CD4-positive, alpha-beta T cell (primary cell): ENCODE data around the gene ITGB2. TPM values are rescaled to one million over a fixed set of nuclear protein-coding genes. Genes with fewer than 3 reads are reported as not detected.

Source experiments
- ATAC-seq: fragments of 200-7000 bp; cut with Tn5 transposase; one replicate; pipeline ENCODE4 v1.10.0; 2022; ENCODE audit warnings: mild to moderate bottlenecking; ENCODE audit not compliant: poor library complexity
- CTCF ChIA-PET: fragments of 350-600 bp; sonication (Branson Sonifier 250); formaldehyde crosslinking; loops from one replicate; lab custom pipeline; 2021; ENCODE audit warnings: antibody characterized with exemption, inconsistent platforms; lab: Charles Lee
- POLR2A ChIA-PET: fragments of 350-600 bp; sonication (Branson Sonifier 250); formaldehyde crosslinking; loops from one replicate; lab custom pipeline; 2021; ENCODE audit warnings: antibody characterized with exemption, inconsistent platforms; lab: Charles Lee
- DNase-seq, 14 experiments: peaks; one replicate each; pipeline ENCODE4 v3.0.0-alpha.2; 2013 to 2020; ENCODE audit warnings: mixed read lengths in 2 of 14
- H3K27ac ChIP-seq, 2 donors: one replicate each; pipeline versions ENCODE4 v1.5.1 to v1.7.0; 2013; ENCODE audit warnings: low read length in 2 of 2, low read depth in 1 of 2, mild to moderate bottlenecking in 1 of 2
- H3K27me3 ChIP-seq, 2 experiments: 1 replicate in 1 of 2; 2 replicates in 1 of 2; pipeline versions ENCODE4 v1.6.1 to v1.7.0; 2013; ENCODE audit warnings: low read length in 2 of 2, control low read depth in 1 of 2, mild to moderate bottlenecking in 1 of 2, moderate library complexity in 1 of 2; ENCODE audit not compliant: insufficient read depth in 2 of 2, control insufficient read depth in 1 of 2
- H3K36me3 ChIP-seq: one replicate; pipeline ENCODE4 v1.6.1; 2013; ENCODE audit warnings: low read length, control low read depth; ENCODE audit not compliant: insufficient read depth
- H3K4me1 ChIP-seq: one replicate; pipeline ENCODE4 v1.6.1; 2013; ENCODE audit warnings: low read length, control low read depth; ENCODE audit not compliant: insufficient read depth
- H3K4me3 ChIP-seq: one replicate; pipeline ENCODE4 v1.5.1; 2013; ENCODE audit warnings: mild to moderate bottlenecking, low read length, moderate library complexity
- H3K9me3 ChIP-seq, 2 experiments: 1 replicate in 1 of 2; 2 replicates in 1 of 2; pipeline versions ENCODE4 v1.6.1 to v1.7.0; 2013; ENCODE audit warnings: low read length in 2 of 2, mild to moderate bottlenecking in 2 of 2, control low read depth in 1 of 2, moderate library complexity in 1 of 2; ENCODE audit not compliant: control insufficient read depth in 1 of 2, insufficient read depth in 1 of 2
- H3K27ac Mint-ChIP-seq: one replicate; pipeline ENCODE4 v1.8.0; 2020; ENCODE audit warnings: mixed read lengths
- H3K27me3 Mint-ChIP-seq: one replicate; pipeline ENCODE4 v1.8.0; 2021; ENCODE audit warnings: mixed read lengths
- H3K36me3 Mint-ChIP-seq: one replicate; pipeline ENCODE4 v1.8.0; 2021; ENCODE audit warnings: low read depth, mixed read lengths
- H3K4me1 Mint-ChIP-seq: one replicate; pipeline ENCODE4 v1.8.0; 2021; ENCODE audit warnings: low read depth, mixed read lengths
- H3K4me3 Mint-ChIP-seq: one replicate; pipeline ENCODE4 v1.8.0; 2020; ENCODE audit warnings: mild to moderate bottlenecking, mixed read lengths
- H3K9me3 Mint-ChIP-seq: one replicate; pipeline ENCODE4 v1.8.0; 2020; ENCODE audit warnings: mixed read lengths
- CTCF ChIP-seq: fragments of 200-600 bp; IDR thresholded peaks from one replicate; pipeline ENCODE4 v1.8.0; 2022; ENCODE audit warnings: antibody characterized with exemption, mild to moderate bottlenecking
- intact Hi-C, 2 experiments: fragments of 100-400 bp; cut with DNase I in 1 of 2; cut with micrococcal nuclease in 1 of 2; formaldehyde crosslinking; loops; one replicate each; pipeline versions ENCODE4 v1.15.1 to v1.9.0; 2023 to 2025; cut with DNase I, micrococcal nuclease
- total RNA-seq, 174 experiments: library from RNA in 2 of 174; stranded (reverse) in 2 of 174; gene quantifications; one replicate each; pipeline ENCODE4 v1.2.3 and lab custom pipeline; 2021 to 2026

ITGB2 gene
- total RNA-seq, 2 experiments from 2014 or later = 283 to 284 TPM

- Histone ChIP-seq H3K27me3 (no peaks in the 10 kb centered on the region), H3K4me1 (peaks cover 25% of the 10 kb centered on the region), H3K4me3 (no peak overlapping the region), H3K27ac (peak overlapping the region in 1 of 2 donors; percentile 39), H3K36me3 (peaks cover 88% of the 10 kb centered on the region), H3K9me3 (no peaks in the 10 kb centered on the region)
- DNase-seq (no peak), ATAC-seq (no peak)
- Mint-ChIP-seq H3K27ac (peak overlapping the region; percentile 79), H3K36me3 (peaks cover 58% of the 10 kb centered on the region), H3K27me3 (no peaks in the 10 kb centered on the region), H3K4me1 (peaks cover 15% of the 10 kb centered on the region), H3K4me3 (no peak overlapping the region), H3K9me3 (no peaks in the 10 kb centered on the region)
- CTCF ChIA-PET = interaction anchor here (0.6 to 5.3 kb wide), 9 partner anchors 15 to 91 kb away, joined by 3 to 56 read pairs (median 3); partner anchors contain the start of genes SLX9 and UBE2G2
- TF ChIP-seq CTCF = no peak
- intact Hi-C loops = loop anchor here (1.0 to 2.0 kb wide), 3 partner anchors 19 to 92 kb away; no protein-coding TSS in a partner anchor
- POLR2A ChIA-PET = interaction anchor here (0.7 to 4.6 kb wide), 5 partner anchors 10 to 91 kb away, joined by 3 to 17 read pairs (median 4); no protein-coding TSS in a partner anchor
Measured at GRCh38 chr21:44892095-44892494, 28.6 kb downstream of the ITGB2 start.

GRCh38 chr21:44891631-44892031, 29.1 kb downstream of the ITGB2 start:
- Histone ChIP-seq H3K27me3 (no peaks in the 10 kb centered on the region), H3K9me3 (no peaks in the 10 kb centered on the region), H3K27ac (peak overlapping the region in 1 of 2 donors; percentile 39), H3K36me3 (peaks cover 90% of the 10 kb centered on the region), H3K4me3 (no peak overlapping the region), H3K4me1 (peaks cover 25% of the 10 kb centered on the region)
- intact Hi-C loops = loop anchor here (1.0 to 2.0 kb wide), 3 partner anchors 19 to 91 kb away; no protein-coding TSS in a partner anchor
- ATAC-seq (no peak), DNase-seq (no peak)
- Mint-ChIP-seq H3K36me3 (peaks cover 63% of the 10 kb centered on the region), H3K4me3 (no peak overlapping the region), H3K9me3 (no peaks in the 10 kb centered on the region), H3K27ac (no peak overlapping the region), H3K4me1 (peaks cover 15% of the 10 kb centered on the region), H3K27me3 (no peaks in the 10 kb centered on the region)
- ChIA-PET CTCF (interaction anchor here (0.8 to 5.3 kb wide), 5 partner anchors 16 to 48 kb away, joined by 3 to 56 read pairs (median 4); partner anchors contain the start of gene SLX9), POLR2A (interaction anchor here (0.7 to 4.6 kb wide), 6 partner anchors 9 to 95 kb away, joined by 3 to 17 read pairs (median 4); no protein-coding TSS in a partner anchor)
- no peak for TF ChIP-seq CTCF

GRCh38 chr21:44890961-44891541, 29.6 kb downstream of the ITGB2 start:
- Mint-ChIP-seq H3K27me3 (no peaks in the 10 kb centered on the region), H3K36me3 (peaks cover 69% of the 10 kb centered on the region), H3K27ac (no peak overlapping the region), H3K4me1 (peaks cover 15% of the 10 kb centered on the region), H3K9me3 (no peaks in the 10 kb centered on the region), H3K4me3 (no peak overlapping the region)
- ATAC-seq = no peak
- peaks cover 25% of the 10 kb centered on the region for H3K4me1 ChIP-seq
- ChIA-PET POLR2A (interaction anchor here (1.0 to 4.6 kb wide), 4 partner anchors 9 to 94 kb away, joined by 3 to 17 read pairs (median 4); no protein-coding TSS in a partner anchor), CTCF (no interaction called here)
- DNase-seq = no peak
- peaks cover 90% of the 10 kb centered on the region for H3K36me3 ChIP-seq
- H3K4me3 ChIP-seq = no peak overlapping the region
- no peaks in the 10 kb centered on the region for H3K27me3 ChIP-seq
- H3K27ac ChIP-seq = peak overlapping the region in 1 of 2 donors; percentile 39
- H3K9me3 ChIP-seq = no peaks in the 10 kb centered on the region
- intact Hi-C loops = no loop called here
- TF ChIP-seq CTCF = no peak
